ENCODE data around the gene MS4A7. TPM values are rescaled to one million over a fixed set of nuclear protein-coding genes. Genes with fewer than 3 reads are reported as not detected.

The MS4A7 gene
- polyA plus RNA-seq, 1 of the 3 experiments (the other 2 are of a cell fraction): not detected

DNA sequence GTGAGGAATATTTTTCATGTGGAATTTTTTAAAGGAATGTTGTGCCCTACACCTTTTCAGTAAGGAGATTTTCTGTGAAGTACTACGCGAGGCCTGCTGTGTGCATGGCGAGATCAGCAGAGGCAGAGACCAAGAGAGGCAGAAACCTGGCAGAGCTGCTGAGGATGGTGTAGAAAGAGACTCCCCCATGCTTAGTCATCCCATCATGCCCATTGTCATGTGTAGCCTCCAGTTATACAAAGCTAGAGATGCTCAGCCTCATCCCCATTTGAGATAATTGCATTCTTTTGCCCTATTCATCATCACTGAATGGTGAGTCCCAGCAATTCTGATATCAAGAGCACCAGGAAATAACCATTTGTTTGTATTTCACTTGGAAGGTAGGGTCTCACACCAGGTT, 3.0 kb upstream of the MS4A7 start:
- no peak for DNase-seq
- 0% methylated on average over 3 of the region's 3 CpGs for WGBS (ENCODE audit: low lambda C conversion rate)
- Histone ChIP-seq H3K79me2 (ENCODE audit: insufficient read depth) (no peaks in the 10 kb centered on the region), H3K4me3 (ENCODE audit: low read depth in 2 of 2, low read length in 1 of 2) (no peak overlapping the region), H4K20me1 (ENCODE audit: insufficient read depth) (no peaks in the 10 kb centered on the region), H3K27me3 (ENCODE audit: insufficient read depth) (no peaks in the 10 kb centered on the region; the same call in 1 of the 2 replicates), H3K4me1 (ENCODE audit: control insufficient read depth in 1 of 2, insufficient read depth in 2 of 2, low read depth in 1 of 2, low read length in 1 of 2) (no peaks in the 10 kb centered on the region), H3F3A (replicated peaks; ENCODE audit: insufficient read depth) (no peaks in the 10 kb centered on the region), H3K36me3 (replicated peaks in 1 of 2; ENCODE audit: control insufficient read depth in 1 of 2, insufficient read depth in 2 of 2, low read length in 1 of 2) (no peaks in the 10 kb centered on the region), H3K4me2 (no peak overlapping the region), H3K9me2 (no peaks in the 10 kb centered on the region), H3K27ac (ENCODE audit: low read depth in 2 of 2, low read length in 1 of 2) (no peak overlapping the region), H3K9ac (no peak overlapping the region), H2AFZ (ENCODE audit: low read depth) (no peak overlapping the region), H3K9me3 (no peaks in the 10 kb centered on the region)
- CTCF ChIA-PET: no interaction called here
- no peak for TF ChIP-seq GABPA (IDR thresholded peaks at IDR 0.05; ENCODE audit: low read depth)
- no peak for TF ChIP-seq RAD21 (IDR thresholded peaks at IDR 0.05; ENCODE audit: low read length)
- no peak for TF ChIP-seq FOSL2 (IDR thresholded peaks at IDR 0.05; ENCODE audit: borderline replicate concordance, low read depth)
- no peak for TF ChIP-seq POLR2AphosphoS5 (IDR thresholded peaks at IDR 0.05; ENCODE audit: low read depth, low read length)
- no peak for TF ChIP-seq FOXJ3 (CRISPR knock-in tag; IDR thresholded peaks at IDR 0.05)
- TF ChIP-seq, protein P1, sequence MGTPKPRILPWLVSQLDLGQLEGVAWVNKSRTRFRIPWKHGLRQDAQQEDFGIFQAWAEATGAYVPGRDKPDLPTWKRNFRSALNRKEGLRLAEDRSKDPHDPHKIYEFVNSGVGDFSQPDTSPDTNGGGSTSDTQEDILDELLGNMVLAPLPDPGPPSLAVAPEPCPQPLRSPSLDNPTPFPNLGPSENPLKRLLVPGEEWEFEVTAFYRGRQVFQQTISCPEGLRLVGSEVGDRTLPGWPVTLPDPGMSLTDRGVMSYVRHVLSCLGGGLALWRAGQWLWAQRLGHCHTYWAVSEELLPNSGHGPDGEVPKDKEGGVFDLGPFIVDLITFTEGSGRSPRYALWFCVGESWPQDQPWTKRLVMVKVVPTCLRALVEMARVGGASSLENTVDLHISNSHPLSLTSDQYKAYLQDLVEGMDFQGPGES (IDR thresholded peaks at IDR 0.05; ENCODE audit: low read depth, low read length): no peak
- no peak for TF ChIP-seq NFIC (IDR thresholded peaks at IDR 0.05; ENCODE audit: borderline replicate concordance)
- TF ChIP-seq MXI1 (IDR thresholded peaks at IDR 0.05; ENCODE audit: low read depth, low read length): no peak
- TF ChIP-seq, protein P2, sequence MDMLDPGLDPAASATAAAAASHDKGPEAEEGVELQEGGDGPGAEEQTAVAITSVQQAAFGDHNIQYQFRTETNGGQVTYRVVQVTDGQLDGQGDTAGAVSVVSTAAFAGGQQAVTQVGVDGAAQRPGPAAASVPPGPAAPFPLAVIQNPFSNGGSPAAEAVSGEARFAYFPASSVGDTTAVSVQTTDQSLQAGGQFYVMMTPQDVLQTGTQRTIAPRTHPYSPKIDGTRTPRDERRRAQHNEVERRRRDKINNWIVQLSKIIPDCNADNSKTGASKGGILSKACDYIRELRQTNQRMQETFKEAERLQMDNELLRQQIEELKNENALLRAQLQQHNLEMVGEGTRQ (IDR thresholded peaks at IDR 0.05; ENCODE audit: borderline replicate concordance, low read depth, low read length): no peak
- TF ChIP-seq, protein P3, sequence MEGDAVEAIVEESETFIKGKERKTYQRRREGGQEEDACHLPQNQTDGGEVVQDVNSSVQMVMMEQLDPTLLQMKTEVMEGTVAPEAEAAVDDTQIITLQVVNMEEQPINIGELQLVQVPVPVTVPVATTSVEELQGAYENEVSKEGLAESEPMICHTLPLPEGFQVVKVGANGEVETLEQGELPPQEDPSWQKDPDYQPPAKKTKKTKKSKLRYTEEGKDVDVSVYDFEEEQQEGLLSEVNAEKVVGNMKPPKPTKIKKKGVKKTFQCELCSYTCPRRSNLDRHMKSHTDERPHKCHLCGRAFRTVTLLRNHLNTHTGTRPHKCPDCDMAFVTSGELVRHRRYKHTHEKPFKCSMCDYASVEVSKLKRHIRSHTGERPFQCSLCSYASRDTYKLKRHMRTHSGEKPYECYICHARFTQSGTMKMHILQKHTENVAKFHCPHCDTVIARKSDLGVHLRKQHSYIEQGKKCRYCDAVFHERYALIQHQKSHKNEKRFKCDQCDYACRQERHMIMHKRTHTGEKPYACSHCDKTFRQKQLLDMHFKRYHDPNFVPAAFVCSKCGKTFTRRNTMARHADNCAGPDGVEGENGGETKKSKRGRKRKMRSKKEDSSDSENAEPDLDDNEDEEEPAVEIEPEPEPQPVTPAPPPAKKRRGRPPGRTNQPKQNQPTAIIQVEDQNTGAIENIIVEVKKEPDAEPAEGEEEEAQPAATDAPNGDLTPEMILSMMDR (IDR thresholded peaks at IDR 0.05): no peak
- TF ChIP-seq, protein P4, sequence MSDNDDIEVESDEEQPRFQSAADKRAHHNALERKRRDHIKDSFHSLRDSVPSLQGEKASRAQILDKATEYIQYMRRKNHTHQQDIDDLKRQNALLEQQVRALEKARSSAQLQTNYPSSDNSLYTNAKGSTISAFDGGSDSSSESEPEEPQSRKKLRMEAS (IDR thresholded peaks at IDR 0.05; ENCODE audit: low read depth): no peak
- TF ChIP-seq RCOR1 (IDR thresholded peaks at IDR 0.05; ENCODE audit: low read length): no peak
- TF ChIP-seq, protein P5, sequence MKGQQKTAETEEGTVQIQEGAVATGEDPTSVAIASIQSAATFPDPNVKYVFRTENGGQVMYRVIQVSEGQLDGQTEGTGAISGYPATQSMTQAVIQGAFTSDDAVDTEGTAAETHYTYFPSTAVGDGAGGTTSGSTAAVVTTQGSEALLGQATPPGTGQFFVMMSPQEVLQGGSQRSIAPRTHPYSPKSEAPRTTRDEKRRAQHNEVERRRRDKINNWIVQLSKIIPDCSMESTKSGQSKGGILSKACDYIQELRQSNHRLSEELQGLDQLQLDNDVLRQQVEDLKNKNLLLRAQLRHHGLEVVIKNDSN (IDR thresholded peaks at IDR 0.05; ENCODE audit: borderline replicate concordance, low read depth): no peak
- TF ChIP-seq RXRA (IDR thresholded peaks at IDR 0.05; ENCODE audit: borderline replicate concordance, low read depth): no peak
- POLR2A ChIA-PET: no interaction called here
